Stimulated activated CD8-positive, alpha-beta memory T cell treated with anti-CD3 and anti-CD28 coated beads, Interleukin-4, amount 100 ng/mL, for 48 hours (primary cell): ENCODE results near the gene MSI1.

Experiments used
- DNase-seq: peaks from one replicate; pipeline ENCODE4 v3.0.0-alpha.2; 2020

The MSI1 gene

DNA sequence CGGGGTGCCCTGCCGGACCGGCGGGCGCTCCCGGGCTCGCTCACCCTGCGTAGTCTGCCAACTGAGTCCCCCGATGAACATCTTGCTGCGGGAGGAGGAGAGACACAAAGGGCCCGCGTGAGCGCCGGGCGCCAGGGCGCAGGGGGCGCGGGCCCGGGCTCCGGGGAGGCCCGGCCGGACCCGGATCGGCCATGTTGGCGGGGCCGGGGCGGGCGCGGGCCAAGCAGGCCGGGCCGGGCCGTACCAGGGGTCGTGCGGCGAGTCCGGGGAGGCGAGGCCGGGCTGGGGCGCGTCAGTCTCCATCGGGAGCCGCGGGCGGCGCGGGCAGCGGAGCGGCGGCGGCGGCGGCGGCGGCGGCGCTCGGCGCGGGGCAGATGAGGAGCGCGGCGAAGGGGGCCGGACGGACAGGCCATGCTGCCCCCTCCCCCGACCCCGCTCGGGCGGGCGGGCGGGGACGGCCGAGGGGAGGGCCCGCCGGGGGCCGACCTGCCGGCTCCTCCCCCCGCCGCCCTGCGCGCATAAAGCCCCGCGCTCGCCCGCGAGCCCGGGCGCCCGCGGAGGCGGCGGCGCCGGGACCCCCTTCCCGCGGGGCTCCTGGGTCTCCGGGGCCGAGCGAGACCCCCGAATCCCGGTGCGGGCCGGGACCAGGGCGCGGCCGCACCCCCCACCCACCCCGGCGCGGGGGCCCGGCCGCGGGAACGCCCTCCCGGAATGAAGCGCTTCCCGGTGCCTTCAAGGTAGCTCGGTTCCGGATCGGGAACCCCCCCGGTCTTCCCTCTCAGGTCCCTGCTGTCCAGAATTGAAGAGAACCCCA lies at the start of gene MSI1:
Gene MSI1, minus strand, starts transcription at position 376 of the 814 bp plus-strand sequence. Its CDS starts 73 bp downstream, at position 303.
- no peak for DNase-seq

DNA sequence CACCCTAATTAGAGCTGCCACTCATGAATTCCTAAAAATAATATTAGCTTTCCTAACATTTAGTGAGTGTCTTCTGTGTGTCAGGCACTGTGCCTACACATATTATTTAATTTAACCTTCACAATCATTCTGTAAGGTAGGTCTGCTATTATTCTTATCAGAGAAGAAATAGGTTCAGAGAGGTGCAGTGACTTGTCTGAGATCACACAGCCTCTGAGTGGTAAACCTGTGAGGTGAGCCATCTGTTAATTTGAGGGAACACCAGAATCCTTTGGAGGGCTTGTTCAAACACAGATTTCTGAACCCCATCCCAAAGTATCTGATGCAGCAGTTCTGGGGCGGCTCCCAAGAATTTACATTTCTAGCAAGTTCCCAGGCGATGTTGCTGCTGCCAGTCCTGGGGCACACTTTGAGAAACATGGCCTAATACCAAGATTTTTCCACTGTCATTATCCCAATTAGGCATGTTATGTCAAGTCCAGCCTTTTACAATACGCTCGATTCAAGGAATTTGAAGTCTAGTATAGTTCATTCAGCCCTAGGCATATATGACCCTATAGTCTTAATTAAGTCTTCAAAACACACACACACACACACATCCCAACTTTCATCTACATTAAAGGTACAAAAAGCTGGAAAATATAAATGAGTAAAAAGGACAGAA lies 49.1 kb upstream of the MSI1 start:
- DNase-seq, result no peak

DNA sequence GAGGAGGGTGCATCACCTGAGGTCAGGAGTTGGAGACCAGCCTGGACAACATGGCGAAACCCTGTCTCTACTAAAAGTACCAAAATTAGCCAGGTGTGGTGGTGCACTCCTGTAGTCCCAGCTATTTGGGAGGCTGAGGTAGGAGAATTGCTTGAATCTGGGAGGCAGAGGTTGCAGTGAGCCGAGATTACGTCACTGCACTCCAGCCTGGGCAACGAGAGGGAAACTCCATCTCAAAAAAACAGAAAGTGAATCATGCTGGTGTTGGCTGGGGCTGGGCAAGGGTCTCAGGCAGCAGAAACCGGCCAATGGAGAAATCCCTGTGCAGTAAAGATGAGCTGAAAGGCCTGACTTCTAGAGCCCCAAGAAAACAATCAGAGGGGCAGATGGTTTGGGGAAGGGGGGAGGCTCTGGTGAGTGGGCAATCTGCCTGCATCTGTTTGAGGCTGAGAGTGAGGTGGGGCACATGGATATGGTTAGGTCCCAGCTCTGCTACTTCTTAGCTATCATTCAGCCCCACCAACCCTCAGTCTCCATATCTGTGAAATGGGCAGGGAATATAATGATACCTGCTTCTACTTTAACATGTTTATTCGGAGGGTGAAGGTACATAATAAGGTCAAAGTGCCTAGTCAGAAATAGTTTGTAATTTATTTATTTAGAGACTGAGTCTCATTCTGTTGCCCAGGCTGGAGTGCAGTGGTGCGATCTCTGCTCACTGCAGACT lies 47.7 kb upstream of the MSI1 start:
- no peak for DNase-seq

DNA sequence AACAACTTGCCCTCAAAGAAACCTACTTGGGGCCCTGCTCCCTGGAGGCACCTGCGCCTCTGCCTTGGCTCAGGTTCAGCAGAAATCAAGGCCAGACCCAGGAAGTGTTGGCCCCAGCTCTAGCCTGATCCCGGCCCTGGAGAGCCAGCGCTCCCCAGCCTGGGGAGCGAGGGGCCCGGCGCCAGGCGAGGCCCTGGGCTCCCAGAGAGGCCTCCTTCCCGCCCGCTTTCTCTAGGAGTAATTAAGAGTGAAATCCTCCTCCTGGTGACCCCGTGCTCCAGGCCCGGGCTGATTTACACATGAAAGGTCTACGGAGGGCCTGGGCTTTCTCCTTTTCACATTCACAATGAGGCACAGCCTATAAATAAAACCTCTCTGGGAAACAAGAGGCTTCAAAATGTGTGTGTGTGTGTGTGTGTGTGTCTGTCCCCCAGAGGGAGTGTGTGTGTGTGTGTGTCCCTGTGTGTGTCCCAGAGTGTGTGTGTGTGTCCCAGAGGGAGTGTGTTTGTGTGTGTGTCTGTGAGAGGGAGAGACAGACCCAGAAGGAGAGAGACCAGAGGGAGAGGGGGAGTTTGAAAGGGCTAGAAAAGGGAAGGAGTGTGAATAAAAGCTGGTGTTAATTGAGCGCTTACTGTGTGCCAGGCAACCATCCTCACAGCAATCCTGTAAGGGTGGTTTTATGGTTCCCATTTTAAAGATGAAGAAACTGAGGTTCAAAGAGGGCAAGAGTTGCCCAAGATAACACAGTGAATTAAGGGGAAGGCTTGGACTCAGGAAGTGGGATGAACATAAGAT lies 45.1 kb upstream of the MSI1 start:
- DNase-seq, result no peak

DNA sequence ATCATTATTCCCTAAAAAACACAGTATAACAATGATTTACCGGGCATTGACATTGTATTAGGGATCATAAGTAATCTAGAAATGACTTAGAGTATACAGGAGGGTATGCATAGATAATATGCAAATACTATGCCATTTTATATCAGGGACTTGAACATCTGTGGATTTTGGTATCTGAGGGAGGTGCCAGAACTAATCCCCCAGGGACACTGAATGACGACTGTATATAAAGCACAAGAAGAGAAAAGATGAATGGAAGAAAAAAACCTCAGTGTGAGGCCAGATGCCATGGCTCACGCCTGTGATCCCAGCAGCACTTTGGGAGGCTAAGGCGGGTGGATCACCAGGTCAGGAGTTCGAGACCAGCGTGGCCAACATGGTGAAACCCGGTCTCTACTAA lies 43.5 kb upstream of the MSI1 start:
- DNase-seq, result no peak

DNA sequence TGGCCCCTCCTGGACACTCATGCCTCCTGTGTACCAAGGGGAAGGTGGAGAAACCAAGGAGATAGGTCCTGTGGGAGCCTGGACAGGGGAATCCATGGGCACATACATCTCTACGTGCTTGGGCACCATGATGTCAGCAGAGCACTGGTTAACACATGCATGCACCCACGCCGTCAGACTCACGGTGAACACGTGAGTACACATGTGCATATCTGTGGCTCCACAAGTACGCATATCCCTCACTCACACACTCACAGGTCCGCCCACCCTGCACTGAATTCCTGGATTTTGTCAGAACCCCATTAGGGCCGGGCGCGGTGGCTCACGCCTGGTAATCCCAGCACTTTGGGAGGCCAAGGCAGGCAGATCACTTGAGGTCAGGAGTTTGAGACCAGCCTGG lies 39.8 kb upstream of the MSI1 start:
- no peak for DNase-seq

DNA sequence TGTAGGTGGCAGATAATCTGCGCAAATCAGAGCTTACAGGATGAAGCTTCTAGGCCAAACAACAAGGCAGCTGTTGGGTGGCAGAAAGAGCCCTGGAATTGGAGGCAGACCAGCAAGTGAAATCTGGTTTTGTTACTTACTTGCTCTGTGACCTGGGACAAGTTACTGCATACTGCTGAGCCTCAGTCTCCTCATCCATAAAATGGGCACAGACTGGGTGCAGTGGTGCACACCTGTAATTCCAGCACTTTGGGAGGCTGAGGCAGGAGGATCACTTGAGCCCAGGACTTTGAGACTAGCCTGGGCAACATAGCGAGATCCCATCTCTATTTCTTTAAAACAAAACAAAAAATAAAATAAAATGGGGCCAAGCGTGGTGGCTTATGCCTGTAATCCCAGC lies 37.6 kb upstream of the MSI1 start:
- no peak for DNase-seq

DNA sequence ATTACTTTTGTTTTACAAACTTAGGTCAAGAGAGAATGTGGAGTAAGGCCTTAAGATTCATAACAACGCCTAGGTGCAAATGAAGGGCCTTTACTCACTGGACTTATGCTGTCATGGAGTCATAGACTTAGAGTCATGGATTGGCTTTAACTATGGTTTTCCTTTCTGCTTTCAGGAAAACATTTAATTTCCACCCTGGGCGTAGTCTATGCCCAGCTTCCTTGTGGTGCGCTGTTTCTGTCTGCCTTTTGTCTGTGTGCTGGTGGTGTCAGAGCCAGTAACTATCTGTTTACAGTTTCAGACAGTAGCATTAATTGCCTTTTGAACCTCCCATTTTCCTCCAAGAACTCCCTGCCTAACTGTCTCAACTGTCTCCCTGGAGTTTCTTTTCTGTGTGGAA lies 37.1 kb upstream of the MSI1 start:
- DNase-seq, result no peak

DNA sequence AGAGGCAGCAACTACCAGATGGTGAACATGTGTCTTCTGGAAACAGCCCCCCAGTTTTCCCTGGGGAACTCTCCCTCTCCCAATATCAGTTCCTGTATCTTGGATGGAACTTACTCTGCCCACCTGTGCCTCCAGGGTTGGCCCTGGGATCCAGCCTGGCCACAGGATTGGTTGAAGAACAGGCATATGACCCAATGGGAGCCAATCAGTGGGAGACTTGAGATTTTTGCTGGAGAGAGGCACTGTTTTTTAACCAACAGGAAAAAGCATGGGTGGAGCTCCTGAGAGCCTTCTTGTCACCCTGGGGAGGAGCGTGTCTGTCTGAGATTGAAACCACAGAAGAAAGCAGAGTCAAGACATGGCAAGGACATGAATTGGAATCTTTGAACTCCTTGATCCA lies 35.3 kb upstream of the MSI1 start:
- DNase-seq, result no peak

DNA sequence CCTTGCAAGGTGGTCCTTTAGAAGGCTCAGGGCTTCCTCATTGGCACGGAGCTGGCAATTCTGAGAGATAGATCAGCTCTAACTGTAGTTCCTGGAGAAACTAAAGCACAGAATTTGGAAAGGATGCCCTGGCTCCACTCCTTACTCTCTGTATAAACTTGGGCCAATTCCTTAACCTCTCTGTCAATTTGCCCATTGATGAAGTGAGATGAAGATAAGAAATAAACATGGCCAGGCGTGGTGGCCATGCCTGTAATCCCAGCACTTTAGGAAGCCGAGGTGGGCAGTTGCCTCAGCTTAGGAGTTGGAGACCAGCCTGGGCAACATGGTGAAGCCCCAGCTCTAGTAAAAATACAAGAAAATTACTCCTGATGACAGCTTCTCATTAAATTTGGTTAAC lies 34.9 kb upstream of the MSI1 start:
- no peak for DNase-seq

DNA sequence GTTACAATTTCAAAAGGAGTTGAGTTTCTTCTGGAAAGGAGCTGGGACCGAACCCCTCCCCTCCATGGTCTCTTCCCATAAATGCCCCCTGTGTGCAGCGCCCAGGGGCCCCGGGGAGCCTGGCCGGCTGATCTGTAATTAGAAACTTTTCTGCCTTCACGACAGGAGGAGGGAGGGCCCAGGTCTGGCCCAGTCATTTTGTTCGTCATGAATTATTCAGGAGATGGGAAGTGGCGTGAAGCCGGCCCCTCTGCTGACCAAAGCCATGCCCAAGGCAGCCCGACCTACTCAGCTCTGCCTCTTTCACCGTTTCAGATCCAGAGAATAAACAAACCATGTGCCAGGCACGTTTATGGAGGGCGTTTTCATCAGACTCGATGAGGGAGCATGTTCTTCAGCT lies 33.3 kb upstream of the MSI1 start:
- DNase-seq, result no peak

DNA sequence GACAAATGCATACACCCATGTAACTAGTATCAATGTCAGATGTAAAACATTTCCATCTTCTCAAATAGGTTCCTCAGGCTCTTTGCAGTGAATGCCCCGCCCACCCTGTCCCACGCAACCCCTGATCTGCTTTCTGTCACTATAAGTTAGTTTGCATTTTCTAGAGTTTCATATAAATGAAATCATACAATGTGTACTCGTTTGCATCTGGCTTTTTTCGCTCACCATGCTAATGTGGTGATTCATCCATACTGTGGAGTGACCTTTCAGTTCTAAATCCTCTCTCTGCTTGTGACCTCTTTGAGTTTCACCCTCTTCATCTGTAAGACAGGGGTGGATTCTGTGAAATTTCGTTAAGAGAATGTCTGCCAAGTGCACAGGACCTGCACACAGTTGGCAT lies 30.6 kb upstream of the MSI1 start:
- DNase-seq, result no peak

DNA sequence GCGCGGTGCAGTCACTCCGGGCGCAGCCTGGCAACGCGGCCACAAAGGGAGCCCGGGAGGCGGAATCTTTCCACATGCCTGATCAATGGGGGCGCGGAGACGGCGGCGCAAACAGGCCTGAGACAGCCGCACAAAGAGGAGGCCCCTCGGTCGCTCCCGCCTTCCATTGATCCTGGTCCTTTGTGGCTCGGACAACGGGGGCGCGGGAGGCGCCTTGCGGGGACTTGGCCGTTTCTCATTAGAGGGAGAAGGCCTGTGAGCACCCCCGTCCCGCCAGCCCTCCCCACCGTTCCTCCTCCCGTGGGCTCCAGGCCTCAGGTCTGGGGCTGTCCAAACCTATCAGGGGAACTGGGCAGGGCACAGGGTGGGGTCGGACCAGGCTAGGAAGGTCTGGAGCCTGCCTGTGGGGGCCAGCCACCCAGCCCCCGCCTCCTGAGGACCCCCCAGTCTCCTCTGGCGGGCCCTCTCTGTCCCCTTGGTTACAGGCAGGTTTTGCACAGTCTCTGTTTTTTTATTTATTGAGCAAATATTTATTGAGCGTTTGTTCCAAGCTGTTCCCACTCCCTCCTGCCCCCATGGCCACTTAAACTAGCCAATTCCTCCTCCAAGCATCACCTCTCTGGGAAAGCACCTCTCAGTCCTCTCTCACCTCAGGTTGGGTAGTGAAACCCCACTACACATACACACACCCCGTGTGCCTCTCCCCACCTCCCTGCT lies 29.0 kb upstream of the MSI1 start:
- DNase-seq, result no peak

DNA sequence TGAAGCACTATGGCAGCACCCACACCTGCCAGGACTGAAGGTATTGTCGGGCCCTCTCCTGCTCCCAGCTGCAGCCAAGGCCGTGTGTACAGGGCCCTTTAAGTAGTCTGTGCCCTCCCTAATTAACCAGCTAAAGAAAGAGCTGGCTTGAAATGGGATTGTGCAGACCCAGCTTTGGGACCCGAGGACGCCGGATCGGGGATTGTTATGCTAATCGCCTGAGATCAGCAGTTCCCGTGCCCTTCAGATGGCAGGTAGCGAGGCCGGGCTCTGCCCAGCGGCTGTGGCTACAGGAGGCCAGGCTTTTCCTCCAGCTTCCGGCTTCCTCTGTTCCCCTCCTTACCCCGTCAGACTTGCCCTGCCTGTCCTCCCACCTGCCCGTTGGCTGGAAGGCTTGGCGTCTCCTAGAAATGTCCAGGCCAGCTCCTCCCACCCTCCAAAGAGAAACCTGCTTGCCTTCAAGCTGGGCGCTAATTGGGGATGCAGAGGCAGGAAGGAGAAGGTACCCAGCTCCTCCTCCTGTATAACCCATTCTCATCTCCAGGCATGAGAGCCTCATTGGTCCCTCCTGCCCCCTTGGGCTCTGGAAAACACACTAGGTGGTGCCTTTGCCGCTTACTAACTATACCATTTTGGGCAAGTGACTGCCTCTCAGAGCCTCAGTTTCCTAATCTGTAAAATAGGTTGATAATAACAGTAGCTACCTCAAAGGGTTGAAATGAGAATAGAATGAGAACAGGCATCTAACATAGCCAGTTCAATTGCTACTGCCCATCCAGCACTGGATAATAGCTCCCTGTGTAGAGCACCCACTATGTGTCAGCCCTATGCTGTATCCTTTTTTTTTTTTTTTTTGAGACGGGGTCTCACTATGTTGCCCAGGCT lies 25.8 kb upstream of the MSI1 start:
- DNase-seq, result no peak

DNA sequence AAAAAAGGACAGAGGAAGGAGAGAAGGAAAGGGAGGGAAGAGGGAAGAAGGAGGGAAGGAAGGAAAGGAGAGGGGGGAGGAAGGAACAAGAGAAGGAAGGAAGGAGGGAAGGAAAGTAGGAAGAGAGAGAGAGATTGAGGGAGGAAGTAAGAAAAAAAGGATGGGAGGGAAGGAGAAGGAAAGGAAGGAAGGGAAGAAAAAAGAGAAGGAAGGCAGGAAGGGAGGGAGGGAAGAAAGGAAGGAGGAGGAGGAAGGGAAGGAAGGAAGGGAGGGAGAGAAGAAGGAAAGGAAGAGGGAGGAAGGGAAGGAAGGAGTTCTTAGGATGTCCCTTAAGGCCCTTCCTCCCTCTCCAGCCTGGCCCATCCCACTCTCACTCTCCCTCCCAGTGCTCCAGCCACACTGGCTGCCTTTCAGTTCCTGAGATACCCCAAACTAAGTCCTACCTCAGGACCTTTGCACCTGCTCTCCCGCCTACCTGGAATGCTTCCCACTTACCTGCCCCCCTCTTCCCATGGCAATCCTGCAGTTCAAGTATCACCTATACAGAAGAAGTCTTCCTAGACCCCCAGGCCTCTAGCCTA lies 21.7 kb upstream of the MSI1 start:
- DNase-seq, result no peak

DNA sequence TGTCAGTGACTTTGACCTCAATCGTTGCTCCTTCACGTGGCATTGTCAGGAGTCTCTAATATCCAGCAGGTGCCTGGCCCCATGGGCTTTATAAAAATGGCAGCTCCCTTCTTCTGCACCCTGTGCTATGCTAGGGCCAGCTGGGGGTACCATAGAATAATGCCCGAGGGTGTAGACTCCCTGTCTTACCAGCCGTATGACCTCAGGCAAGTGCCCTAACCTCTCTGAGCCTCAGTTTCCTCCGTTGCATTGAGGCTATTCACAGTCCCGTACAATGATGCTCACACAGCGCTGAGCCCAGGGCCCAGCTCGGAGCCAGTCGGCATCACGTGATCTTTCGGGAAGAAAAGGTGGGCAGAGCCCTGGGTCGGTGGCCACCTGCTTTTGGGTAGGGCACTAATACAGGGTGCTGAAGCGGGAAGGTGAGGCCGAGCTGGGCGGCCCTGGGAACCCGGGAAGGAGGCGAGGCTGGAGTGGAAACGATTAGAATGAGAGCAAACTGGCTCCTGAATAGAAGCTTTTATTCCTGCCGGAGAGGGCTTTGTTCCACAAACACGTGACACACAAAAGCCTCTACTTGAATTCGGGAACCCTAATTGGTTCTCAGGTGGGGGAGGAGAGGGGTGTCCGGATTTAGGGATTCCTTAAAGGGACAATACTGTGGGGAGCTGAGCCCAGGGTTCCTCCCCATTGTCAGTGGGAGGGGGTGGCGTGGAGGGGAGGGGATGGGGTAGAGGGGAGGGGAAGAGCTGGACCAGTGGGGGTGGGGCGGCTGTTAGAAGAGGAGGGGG lies 19.9 kb upstream of the MSI1 start:
- no peak for DNase-seq

DNA sequence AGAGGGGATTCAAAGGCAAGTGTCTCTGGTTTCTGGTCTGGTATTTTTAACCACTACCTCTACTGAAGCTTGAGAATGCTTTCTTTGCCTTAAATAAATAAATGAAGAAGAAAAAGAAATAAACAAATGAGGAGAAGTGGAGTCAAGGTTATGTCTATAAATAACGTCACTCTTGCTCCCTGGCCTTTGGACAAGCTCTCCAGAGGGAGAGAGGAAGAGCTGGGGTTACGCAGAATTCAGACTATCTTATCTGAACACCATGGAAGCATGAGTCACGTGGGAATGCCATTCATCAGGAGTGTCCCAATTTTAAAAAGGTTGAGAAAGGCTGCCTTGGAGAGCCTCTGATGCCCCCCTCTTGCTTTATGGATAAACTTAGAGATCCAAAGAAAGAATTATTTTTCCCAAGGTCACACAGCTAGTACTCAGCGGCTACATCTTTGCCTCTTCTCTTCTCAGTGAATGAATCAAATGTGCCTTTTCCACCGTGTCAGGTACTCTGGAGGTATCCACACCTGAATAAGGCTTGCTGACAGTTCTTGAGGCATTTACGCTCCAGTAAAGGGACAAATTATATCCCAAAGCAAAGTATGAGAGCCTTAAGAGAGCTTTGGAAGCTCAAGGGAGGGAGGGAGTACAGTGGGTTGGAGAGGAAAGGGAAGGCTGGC lies 12.9 kb upstream of the MSI1 start:
- no peak for DNase-seq

DNA sequence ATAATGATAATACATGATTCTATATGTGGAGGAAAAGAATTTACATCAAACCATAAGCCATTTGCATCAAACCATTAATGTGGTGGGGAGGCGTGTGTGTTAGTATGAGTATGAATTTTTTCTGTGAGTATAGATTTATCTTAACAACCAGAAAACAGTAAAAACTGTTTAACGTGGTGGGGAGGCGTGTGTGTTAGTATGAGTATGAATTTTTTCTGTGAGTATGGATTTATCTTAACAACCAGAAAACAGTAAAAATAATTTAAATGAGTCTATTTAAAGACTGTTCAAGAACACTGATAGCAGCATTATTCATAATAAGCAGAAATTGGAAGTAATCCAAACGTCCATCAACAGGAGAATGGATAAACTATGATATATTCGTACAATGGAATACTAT lies 9.1 kb upstream of the MSI1 start:
- DNase-seq, result no peak

DNA sequence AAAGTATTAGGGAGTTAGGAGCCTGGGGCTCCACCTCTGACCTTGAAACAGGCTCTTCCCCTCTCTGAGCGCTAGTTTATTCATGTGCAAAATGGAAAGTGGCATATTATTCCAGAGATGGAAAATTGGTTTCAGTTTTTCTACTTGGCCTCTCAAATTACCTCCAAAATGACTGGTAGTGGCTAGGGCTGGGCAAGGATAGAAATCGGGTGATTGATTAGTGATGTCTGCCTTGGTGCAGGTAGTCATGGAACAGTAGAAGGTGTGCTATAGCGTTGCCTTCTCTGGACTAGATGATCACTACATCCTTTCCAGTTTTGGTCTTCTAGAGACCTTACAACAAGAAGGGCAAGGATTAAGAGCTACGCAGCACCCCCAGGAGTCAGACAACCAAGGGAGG lies 8.6 kb upstream of the MSI1 start:
- DNase-seq, result no peak
